ENCODE measurements around the gene ARTN. TPM values are rescaled to one million over a fixed set of nuclear protein-coding genes. Genes with fewer than 3 reads are reported as not detected.

Gene ARTN
- polyA plus RNA-seq: not detected

GRCh38 chr1:43933386-43934100 lies at the start of gene ARTN:
TSS of gene ARTN (plus strand) at chr1:43933801. CDS start at chr1:43935657, 1,856 bp downstream.
- peak within 1 kb of the TSS in 2 of 5 donors; percentile 35 to 40 for H3K4me3 Mint-ChIP-seq
- peaks cover 0 to 11% of the 10 kb centered on the region in 2 donors for H3K4me1 Mint-ChIP-seq
- no peak within 1 kb of the TSS for H3K27ac Mint-ChIP-seq
- H3K36me3 Mint-ChIP-seq: peaks cover 3 to 11% (median 4%) of the 10 kb centered on the region in 3 donors
- peaks cover 0 to 1% (median 0%) of the 10 kb centered on the region in 6 donors for H3K9me3 Mint-ChIP-seq
- H3K27me3 Mint-ChIP-seq (ENCODE audit: low read depth in 3 of 3): peaks cover 8 to 13% (median 12%) of the 10 kb centered on the region in 3 donors
- no peak for DNase-seq

DNA sequence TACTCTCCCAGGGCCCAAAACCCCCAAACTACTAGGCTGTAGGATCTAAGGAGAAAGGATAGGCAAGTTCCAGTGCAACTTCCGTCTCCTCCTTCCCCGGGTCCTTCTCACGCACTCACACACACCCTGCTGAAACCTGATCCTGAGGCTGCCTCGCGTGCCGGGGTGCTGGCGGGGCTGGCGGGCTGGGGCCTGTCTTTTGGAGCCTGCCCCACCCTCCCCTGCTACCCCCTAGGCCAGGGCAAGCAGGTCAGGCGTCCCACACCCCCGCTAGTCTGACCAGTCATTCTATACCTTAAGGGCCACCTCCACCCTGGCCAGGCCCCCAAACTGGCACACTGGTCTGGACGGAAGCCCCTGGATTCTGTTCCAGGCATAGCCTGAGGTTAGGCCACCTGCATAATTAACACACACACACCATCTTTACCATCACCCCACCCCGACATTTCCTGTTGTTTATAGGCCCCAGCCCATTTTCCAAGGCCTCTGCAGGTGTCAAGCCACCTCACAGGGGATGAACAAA lies 48.3 kb upstream of the ARTN start:
- no peaks in the 10 kb centered on the region for H3K36me3 Mint-ChIP-seq
- peaks cover 0 to 2% (median 0%) of the 10 kb centered on the region in 3 donors for H3K27me3 Mint-ChIP-seq (ENCODE audit: low read depth in 3 of 3)
- no peak overlapping the region for H3K4me3 Mint-ChIP-seq
- H3K9me3 Mint-ChIP-seq: no peaks in the 10 kb centered on the region
- no peaks in the 10 kb centered on the region for H3K4me1 Mint-ChIP-seq
- DNase-seq: no peak
- no peak overlapping the region for H3K27ac Mint-ChIP-seq

- no peak overlapping the region for H3K4me3 Mint-ChIP-seq
- no peak for DNase-seq
- H3K9me3 Mint-ChIP-seq: no peaks in the 10 kb centered on the region
- no peaks in the 10 kb centered on the region for H3K27me3 Mint-ChIP-seq (ENCODE audit: low read depth in 3 of 3)
- H3K27ac Mint-ChIP-seq: no peak overlapping the region
- H3K36me3 Mint-ChIP-seq: no peaks in the 10 kb centered on the region
- no peaks in the 10 kb centered on the region for H3K4me1 Mint-ChIP-seq
Measured at GRCh38 chr1:43887748-43888147, 45.9 kb upstream of the ARTN start.

GRCh38 chr1:43890815-43891214 lies 42.8 kb upstream of the ARTN start:
- Mint-ChIP-seq H3K9me3 (no peaks in the 10 kb centered on the region), H3K36me3 (peaks cover 0 to 8% (median 7%) of the 10 kb centered on the region in 3 donors), H3K4me1 (no peaks in the 10 kb centered on the region), H3K27ac (peak overlapping the region in 1 of 6 donors; percentile 7), H3K4me3 (no peak overlapping the region), H3K27me3 (ENCODE audit: low read depth in 3 of 3) (no peaks in the 10 kb centered on the region)
- DNase-seq: no peak

DNA sequence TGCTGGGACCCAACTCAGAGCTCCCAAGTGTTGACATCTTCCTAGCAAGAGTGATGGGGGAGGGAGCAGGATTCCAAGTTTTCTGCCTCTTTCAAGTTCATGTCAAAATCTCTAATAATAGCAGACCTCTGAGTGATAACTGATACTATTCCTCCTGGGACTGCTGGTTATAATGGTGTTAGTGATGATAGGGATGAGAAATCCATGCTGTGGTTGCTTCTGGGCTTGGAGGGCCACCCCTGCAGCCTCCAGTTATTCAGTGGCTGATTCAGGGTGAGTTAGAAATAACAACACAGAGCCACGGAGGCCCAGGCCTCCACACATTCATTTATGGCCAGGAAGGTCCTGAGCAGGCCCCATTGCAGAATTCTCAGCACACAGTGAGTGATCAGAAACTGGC lies 40.6 kb upstream of the ARTN start:
- H3K27ac Mint-ChIP-seq: no peak overlapping the region
- H3K27me3 Mint-ChIP-seq (ENCODE audit: low read depth in 3 of 3): no peaks in the 10 kb centered on the region
- H3K9me3 Mint-ChIP-seq: no peaks in the 10 kb centered on the region
- DNase-seq: no peak
- no peak overlapping the region for H3K4me3 Mint-ChIP-seq
- H3K4me1 Mint-ChIP-seq: no peaks in the 10 kb centered on the region
- H3K36me3 Mint-ChIP-seq: peaks cover 4 to 17% (median 7%) of the 10 kb centered on the region in 3 donors

GRCh38 chr1:43898981-43899380 lies 34.6 kb upstream of the ARTN start:
- no peak for DNase-seq
- H3K27ac Mint-ChIP-seq: no peak overlapping the region
- H3K9me3 Mint-ChIP-seq: no peaks in the 10 kb centered on the region
- peaks cover 0 to 3% (median 0%) of the 10 kb centered on the region in 3 donors for H3K27me3 Mint-ChIP-seq (ENCODE audit: low read depth in 3 of 3)
- no peaks in the 10 kb centered on the region for H3K4me1 Mint-ChIP-seq
- peaks cover 9 to 26% (median 10%) of the 10 kb centered on the region in 3 donors for H3K36me3 Mint-ChIP-seq
- H3K4me3 Mint-ChIP-seq: no peak overlapping the region

DNA sequence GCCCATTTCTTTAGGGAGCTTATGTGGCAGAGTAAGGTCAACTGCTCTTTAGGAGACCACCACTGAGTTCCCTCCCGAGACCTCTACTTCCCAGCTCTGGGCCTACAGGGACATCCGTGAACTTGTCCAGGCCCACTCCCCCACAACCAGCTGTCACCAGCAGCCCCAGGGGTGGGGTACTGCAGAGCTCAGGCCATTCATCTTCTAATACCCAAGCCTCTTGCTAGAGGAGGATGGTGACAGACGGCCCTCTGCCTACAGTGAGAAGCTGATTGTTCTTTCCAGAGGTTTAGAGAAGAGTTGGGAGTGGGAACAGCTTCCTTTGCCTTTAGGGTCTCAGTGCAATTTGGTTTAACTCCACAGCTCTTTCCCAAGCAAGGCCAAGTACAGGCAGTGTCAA lies 33.2 kb upstream of the ARTN start:
- Mint-ChIP-seq H3K4me1 (no peaks in the 10 kb centered on the region), H3K4me3 (no peak overlapping the region), H3K9me3 (no peaks in the 10 kb centered on the region), H3K36me3 (peaks cover 4 to 19% (median 9%) of the 10 kb centered on the region in 3 donors), H3K27ac (no peak overlapping the region), H3K27me3 (ENCODE audit: low read depth in 3 of 3) (peaks cover 0 to 3% (median 0%) of the 10 kb centered on the region in 3 donors)
- DNase-seq: no peak

GRCh38 chr1:43901196-43901961 lies 32.2 kb upstream of the ARTN start:
- Mint-ChIP-seq H3K4me3 (no peak overlapping the region), H3K4me1 (no peaks in the 10 kb centered on the region), H3K9me3 (no peaks in the 10 kb centered on the region), H3K36me3 (peaks cover 3 to 16% (median 9%) of the 10 kb centered on the region in 3 donors), H3K27ac (no peak overlapping the region), H3K27me3 (ENCODE audit: low read depth in 3 of 3) (peaks cover 0 to 3% (median 0%) of the 10 kb centered on the region in 3 donors)
- DNase-seq: no peak

- no peak overlapping the region for H3K4me3 Mint-ChIP-seq
- no peak overlapping the region for H3K27ac Mint-ChIP-seq
- H3K27me3 Mint-ChIP-seq (ENCODE audit: low read depth in 3 of 3): peaks cover 0 to 3% (median 0%) of the 10 kb centered on the region in 3 donors
Measured at GRCh38 chr1:43902058-43902831, 31.4 kb upstream of the ARTN start.

GRCh38 chr1:43904660-43905551 lies 28.7 kb upstream of the ARTN start:
- Mint-ChIP-seq H3K4me3 (no peak overlapping the region), H3K36me3 (peaks cover 3 to 28% (median 16%) of the 10 kb centered on the region in 3 donors), H3K9me3 (no peaks in the 10 kb centered on the region), H3K27ac (no peak overlapping the region), H3K27me3 (ENCODE audit: low read depth in 3 of 3) (peaks cover 0 to 2% (median 0%) of the 10 kb centered on the region in 3 donors), H3K4me1 (no peaks in the 10 kb centered on the region)
- DNase-seq: no peak

More at GRCh38 chr1:43902058-43902831, 31.4 kb upstream of the ARTN start:
- H3K9me3 Mint-ChIP-seq: no peaks in the 10 kb centered on the region
- DNase-seq: no peak
- H3K4me1 Mint-ChIP-seq: no peaks in the 10 kb centered on the region
- H3K36me3 Mint-ChIP-seq: peaks cover 7 to 20% (median 7%) of the 10 kb centered on the region in 3 donors

GRCh38 chr1:43908226-43908625 lies 25.4 kb upstream of the ARTN start:
- H3K4me1 Mint-ChIP-seq: no peaks in the 10 kb centered on the region
- peaks cover 0 to 4% (median 0%) of the 10 kb centered on the region in 3 donors for H3K27me3 Mint-ChIP-seq (ENCODE audit: low read depth in 3 of 3)
- peaks cover 0 to 30% (median 13%) of the 10 kb centered on the region in 3 donors for H3K36me3 Mint-ChIP-seq
- H3K4me3 Mint-ChIP-seq: no peak overlapping the region
- no peak for DNase-seq
- H3K27ac Mint-ChIP-seq: peak overlapping the region in 1 of 6 donors; percentile 6
- H3K9me3 Mint-ChIP-seq: no peaks in the 10 kb centered on the region

GRCh38 chr1:43908858-43909257 lies 24.7 kb upstream of the ARTN start:
- H3K27me3 Mint-ChIP-seq (ENCODE audit: low read depth in 3 of 3): peaks cover 0 to 4% (median 0%) of the 10 kb centered on the region in 3 donors
- H3K4me3 Mint-ChIP-seq: no peak overlapping the region
- no peak overlapping the region for H3K27ac Mint-ChIP-seq
- no peak for DNase-seq
- H3K9me3 Mint-ChIP-seq: no peaks in the 10 kb centered on the region
- H3K4me1 Mint-ChIP-seq: no peaks in the 10 kb centered on the region
- H3K36me3 Mint-ChIP-seq: peaks cover 0 to 30% (median 13%) of the 10 kb centered on the region in 3 donors

- Mint-ChIP-seq H3K27ac (no peak overlapping the region), H3K4me1 (no peaks in the 10 kb centered on the region), H3K4me3 (no peak overlapping the region), H3K9me3 (no peaks in the 10 kb centered on the region), H3K36me3 (peaks cover 0 to 30% (median 13%) of the 10 kb centered on the region in 3 donors), H3K27me3 (ENCODE audit: low read depth in 3 of 3) (peaks cover 0 to 4% (median 0%) of the 10 kb centered on the region in 3 donors)
- no peak for DNase-seq
Measured at GRCh38 chr1:43910343-43910742, 23.3 kb upstream of the ARTN start.

All from immature natural killer cell (primary cell).